ENCODE results near the gene ATXN1. TPM values are rescaled to one million over a fixed set of nuclear protein-coding genes. Genes with fewer than 3 reads are reported as not detected.

The ATXN1 gene
- total and polyA plus RNA-seq, 2 of the 8 experiments (the other 6 are each of a cell fraction or from before 2014, with no cell fraction given): 1.6 to 4.0 TPM

DNA sequence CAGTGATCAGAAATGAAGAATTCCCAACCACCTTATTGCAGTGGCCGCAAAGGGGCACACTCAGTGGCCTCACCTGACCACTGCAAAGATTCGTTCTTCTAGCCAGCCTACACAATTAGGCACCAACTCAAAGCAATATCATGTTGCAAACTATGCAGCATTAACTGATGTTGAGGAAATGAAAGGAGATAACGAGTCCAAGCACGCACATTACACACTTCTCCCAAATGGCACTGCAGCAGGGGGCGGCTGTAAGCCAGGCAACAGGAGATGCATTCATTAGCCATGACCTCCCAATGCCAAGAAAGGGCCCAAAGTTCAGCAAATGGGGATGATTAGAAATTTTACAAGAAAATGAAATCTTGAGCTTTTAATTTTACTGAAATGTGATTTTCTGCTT, 39.3 kb downstream of the ATXN1 start (continued):
- TF ChIP-seq, protein P1, sequence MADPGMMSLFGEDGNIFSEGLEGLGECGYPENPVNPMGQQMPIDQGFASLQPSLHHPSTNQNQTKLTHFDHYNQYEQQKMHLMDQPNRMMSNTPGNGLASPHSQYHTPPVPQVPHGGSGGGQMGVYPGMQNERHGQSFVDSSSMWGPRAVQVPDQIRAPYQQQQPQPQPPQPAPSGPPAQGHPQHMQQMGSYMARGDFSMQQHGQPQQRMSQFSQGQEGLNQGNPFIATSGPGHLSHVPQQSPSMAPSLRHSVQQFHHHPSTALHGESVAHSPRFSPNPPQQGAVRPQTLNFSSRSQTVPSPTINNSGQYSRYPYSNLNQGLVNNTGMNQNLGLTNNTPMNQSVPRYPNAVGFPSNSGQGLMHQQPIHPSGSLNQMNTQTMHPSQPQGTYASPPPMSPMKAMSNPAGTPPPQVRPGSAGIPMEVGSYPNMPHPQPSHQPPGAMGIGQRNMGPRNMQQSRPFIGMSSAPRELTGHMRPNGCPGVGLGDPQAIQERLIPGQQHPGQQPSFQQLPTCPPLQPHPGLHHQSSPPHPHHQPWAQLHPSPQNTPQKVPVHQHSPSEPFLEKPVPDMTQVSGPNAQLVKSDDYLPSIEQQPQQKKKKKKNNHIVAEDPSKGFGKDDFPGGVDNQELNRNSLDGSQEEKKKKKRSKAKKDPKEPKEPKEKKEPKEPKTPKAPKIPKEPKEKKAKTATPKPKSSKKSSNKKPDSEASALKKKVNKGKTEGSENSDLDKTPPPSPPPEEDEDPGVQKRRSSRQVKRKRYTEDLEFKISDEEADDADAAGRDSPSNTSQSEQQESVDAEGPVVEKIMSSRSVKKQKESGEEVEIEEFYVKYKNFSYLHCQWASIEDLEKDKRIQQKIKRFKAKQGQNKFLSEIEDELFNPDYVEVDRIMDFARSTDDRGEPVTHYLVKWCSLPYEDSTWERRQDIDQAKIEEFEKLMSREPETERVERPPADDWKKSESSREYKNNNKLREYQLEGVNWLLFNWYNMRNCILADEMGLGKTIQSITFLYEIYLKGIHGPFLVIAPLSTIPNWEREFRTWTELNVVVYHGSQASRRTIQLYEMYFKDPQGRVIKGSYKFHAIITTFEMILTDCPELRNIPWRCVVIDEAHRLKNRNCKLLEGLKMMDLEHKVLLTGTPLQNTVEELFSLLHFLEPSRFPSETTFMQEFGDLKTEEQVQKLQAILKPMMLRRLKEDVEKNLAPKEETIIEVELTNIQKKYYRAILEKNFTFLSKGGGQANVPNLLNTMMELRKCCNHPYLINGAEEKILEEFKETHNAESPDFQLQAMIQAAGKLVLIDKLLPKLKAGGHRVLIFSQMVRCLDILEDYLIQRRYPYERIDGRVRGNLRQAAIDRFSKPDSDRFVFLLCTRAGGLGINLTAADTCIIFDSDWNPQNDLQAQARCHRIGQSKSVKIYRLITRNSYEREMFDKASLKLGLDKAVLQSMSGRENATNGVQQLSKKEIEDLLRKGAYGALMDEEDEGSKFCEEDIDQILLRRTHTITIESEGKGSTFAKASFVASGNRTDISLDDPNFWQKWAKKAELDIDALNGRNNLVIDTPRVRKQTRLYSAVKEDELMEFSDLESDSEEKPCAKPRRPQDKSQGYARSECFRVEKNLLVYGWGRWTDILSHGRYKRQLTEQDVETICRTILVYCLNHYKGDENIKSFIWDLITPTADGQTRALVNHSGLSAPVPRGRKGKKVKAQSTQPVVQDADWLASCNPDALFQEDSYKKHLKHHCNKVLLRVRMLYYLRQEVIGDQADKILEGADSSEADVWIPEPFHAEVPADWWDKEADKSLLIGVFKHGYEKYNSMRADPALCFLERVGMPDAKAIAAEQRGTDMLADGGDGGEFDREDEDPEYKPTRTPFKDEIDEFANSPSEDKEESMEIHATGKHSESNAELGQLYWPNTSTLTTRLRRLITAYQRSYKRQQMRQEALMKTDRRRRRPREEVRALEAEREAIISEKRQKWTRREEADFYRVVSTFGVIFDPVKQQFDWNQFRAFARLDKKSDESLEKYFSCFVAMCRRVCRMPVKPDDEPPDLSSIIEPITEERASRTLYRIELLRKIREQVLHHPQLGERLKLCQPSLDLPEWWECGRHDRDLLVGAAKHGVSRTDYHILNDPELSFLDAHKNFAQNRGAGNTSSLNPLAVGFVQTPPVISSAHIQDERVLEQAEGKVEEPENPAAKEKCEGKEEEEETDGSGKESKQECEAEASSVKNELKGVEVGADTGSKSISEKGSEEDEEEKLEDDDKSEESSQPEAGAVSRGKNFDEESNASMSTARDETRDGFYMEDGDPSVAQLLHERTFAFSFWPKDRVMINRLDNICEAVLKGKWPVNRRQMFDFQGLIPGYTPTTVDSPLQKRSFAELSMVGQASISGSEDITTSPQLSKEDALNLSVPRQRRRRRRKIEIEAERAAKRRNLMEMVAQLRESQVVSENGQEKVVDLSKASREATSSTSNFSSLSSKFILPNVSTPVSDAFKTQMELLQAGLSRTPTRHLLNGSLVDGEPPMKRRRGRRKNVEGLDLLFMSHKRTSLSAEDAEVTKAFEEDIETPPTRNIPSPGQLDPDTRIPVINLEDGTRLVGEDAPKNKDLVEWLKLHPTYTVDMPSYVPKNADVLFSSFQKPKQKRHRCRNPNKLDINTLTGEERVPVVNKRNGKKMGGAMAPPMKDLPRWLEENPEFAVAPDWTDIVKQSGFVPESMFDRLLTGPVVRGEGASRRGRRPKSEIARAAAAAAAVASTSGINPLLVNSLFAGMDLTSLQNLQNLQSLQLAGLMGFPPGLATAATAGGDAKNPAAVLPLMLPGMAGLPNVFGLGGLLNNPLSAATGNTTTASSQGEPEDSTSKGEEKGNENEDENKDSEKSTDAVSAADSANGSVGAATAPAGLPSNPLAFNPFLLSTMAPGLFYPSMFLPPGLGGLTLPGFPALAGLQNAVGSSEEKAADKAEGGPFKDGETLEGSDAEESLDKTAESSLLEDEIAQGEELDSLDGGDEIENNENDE (IDR thresholded peaks at IDR 0.05; ENCODE audit: insufficient replicate concordance, low read length): no peak
- TF ChIP-seq, protein P2, sequence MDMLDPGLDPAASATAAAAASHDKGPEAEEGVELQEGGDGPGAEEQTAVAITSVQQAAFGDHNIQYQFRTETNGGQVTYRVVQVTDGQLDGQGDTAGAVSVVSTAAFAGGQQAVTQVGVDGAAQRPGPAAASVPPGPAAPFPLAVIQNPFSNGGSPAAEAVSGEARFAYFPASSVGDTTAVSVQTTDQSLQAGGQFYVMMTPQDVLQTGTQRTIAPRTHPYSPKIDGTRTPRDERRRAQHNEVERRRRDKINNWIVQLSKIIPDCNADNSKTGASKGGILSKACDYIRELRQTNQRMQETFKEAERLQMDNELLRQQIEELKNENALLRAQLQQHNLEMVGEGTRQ (IDR thresholded peaks at IDR 0.05; ENCODE audit: low read length): no peak
- TF ChIP-seq POLR2AphosphoS5 (IDR thresholded peaks at IDR 0.05; ENCODE audit: low read depth, low read length) (no peak), KDM1A (IDR thresholded peaks at IDR 0.05; ENCODE audit: borderline replicate concordance, low read length) (no peak), CHD1 (IDR thresholded peaks at IDR 0.05; ENCODE audit: low read depth, low read length) (no peak), GTF2F1 (IDR thresholded peaks at IDR 0.05; ENCODE audit: borderline replicate concordance, low read depth, low read length) (no peak), SIRT6 (IDR thresholded peaks at IDR 0.05; ENCODE audit: low read length) (no peak), BRCA1 (IDR thresholded peaks at IDR 0.05; ENCODE audit: low read depth, low read length) (no peak), BACH1 (IDR thresholded peaks at IDR 0.05; ENCODE audit: low read length) (no peak), YY1 (IDR thresholded peaks at IDR 0.05; ENCODE audit: low read depth, low read length) (no peak)
- TF ChIP-seq, protein P3, sequence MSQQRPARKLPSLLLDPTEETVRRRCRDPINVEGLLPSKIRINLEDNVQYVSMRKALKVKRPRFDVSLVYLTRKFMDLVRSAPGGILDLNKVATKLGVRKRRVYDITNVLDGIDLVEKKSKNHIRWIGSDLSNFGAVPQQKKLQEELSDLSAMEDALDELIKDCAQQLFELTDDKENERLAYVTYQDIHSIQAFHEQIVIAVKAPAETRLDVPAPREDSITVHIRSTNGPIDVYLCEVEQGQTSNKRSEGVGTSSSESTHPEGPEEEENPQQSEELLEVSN (IDR thresholded peaks at IDR 0.05): no peak
